Measurements from ENCODE around the gene NLE1. TPM values are rescaled to one million over a fixed set of nuclear protein-coding genes. Genes with fewer than 3 reads are reported as not detected.

NLE1 gene
- total and polyA plus RNA-seq, 2 donors (not counting 1 experiment from before 2014, with no cell fraction given), result 16.5 to 17.5 TPM

GRCh38 chr17:35176897-35177296 lies 34.8 kb upstream of the NLE1 start:
- Histone ChIP-seq H3K4me1 (ENCODE audit: control insufficient read depth in 2 of 2, insufficient read depth in 2 of 2, low read length in 2 of 2) (no peaks in the 10 kb centered on the region), H3K27me3 (replicated peaks in 1 of 4; ENCODE audit: control extremely low read depth in 1 of 4, control insufficient read depth in 3 of 4, insufficient read depth in 4 of 4, low read length in 3 of 4) (no peaks in the 10 kb centered on the region), H4K20me1 (ENCODE audit: control insufficient read depth, insufficient read depth, low read length, poor library complexity, severe bottlenecking) (no peaks in the 10 kb centered on the region), H3K4me3 (ENCODE audit: control extremely low read depth in 1 of 5, extremely low read depth in 1 of 5, insufficient read depth in 1 of 5, low read depth in 2 of 5, low read length in 4 of 5) (no peak overlapping the region), H2AFZ (ENCODE audit: insufficient read depth, low read depth, low read length, poor library complexity, severe bottlenecking) (no peak overlapping the region), H3K9ac (ENCODE audit: low read length) (no peak overlapping the region), H3K36me3 (replicated peaks in 1 of 2; ENCODE audit: control extremely low read depth in 1 of 2, control insufficient read depth in 1 of 2, extremely low read depth in 1 of 2, insufficient read depth in 2 of 2, low read length in 1 of 2) (no peaks in the 10 kb centered on the region), H3K27ac (ENCODE audit: low read length in 2 of 2) (no peak overlapping the region), H3K9me3 (ENCODE audit: control extremely low read depth in 1 of 3, control insufficient read depth in 2 of 3, insufficient read depth in 1 of 3, low read length in 2 of 3) (no peaks in the 10 kb centered on the region), H3K79me2 (ENCODE audit: control insufficient read depth, insufficient read depth, low read length) (no peaks in the 10 kb centered on the region), H3K4me2 (replicated peaks; ENCODE audit: low read depth, low read length, poor library complexity, severe bottlenecking) (no peak overlapping the region)
- H3K9me3 Mint-ChIP-seq (ENCODE audit: insufficient read depth), result no peaks in the 10 kb centered on the region
- intact Hi-C loops (cut with micrococcal nuclease), result no loop called here
- TF ChIP-seq, protein P1, sequence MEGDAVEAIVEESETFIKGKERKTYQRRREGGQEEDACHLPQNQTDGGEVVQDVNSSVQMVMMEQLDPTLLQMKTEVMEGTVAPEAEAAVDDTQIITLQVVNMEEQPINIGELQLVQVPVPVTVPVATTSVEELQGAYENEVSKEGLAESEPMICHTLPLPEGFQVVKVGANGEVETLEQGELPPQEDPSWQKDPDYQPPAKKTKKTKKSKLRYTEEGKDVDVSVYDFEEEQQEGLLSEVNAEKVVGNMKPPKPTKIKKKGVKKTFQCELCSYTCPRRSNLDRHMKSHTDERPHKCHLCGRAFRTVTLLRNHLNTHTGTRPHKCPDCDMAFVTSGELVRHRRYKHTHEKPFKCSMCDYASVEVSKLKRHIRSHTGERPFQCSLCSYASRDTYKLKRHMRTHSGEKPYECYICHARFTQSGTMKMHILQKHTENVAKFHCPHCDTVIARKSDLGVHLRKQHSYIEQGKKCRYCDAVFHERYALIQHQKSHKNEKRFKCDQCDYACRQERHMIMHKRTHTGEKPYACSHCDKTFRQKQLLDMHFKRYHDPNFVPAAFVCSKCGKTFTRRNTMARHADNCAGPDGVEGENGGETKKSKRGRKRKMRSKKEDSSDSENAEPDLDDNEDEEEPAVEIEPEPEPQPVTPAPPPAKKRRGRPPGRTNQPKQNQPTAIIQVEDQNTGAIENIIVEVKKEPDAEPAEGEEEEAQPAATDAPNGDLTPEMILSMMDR (IDR thresholded peaks at IDR 0.05), result no peak
- no peak for TF ChIP-seq EZH2 (IDR thresholded peaks at IDR 0.05; ENCODE audit: borderline replicate concordance, insufficient read depth, low read depth, low read length, poor library complexity, severe bottlenecking)
- no peak overlapping the region for H3K4me3 Mint-ChIP-seq
- ChIA-PET POLR2A (no interaction called here), CTCF (no interaction called here)
- H3K27ac Mint-ChIP-seq, result no peak overlapping the region
- peaks cover 22% of the 10 kb centered on the region for H3K27me3 Mint-ChIP-seq
- DNase-seq (no peak), ATAC-seq (ENCODE audit: low read depth) (no peak)
- WGBS (ENCODE audit: insufficient coverage), result 91% methylated on average over 8 of the region's 8 CpGs
- no peaks in the 10 kb centered on the region for H3K4me1 Mint-ChIP-seq

GRCh38 chr17:35175638-35176415 lies 33.7 kb upstream of the NLE1 start:
- H2AFZ ChIP-seq (ENCODE audit: insufficient read depth, low read depth, low read length, poor library complexity, severe bottlenecking), result no peak overlapping the region
- DNase-seq, result no peak
- H3K36me3 ChIP-seq (replicated peaks in 1 of 2; ENCODE audit: control extremely low read depth in 1 of 2, control insufficient read depth in 1 of 2, extremely low read depth in 1 of 2, insufficient read depth in 2 of 2, low read length in 1 of 2), result no peaks in the 10 kb centered on the region
- H3K79me2 ChIP-seq (ENCODE audit: control insufficient read depth, insufficient read depth, low read length), result no peaks in the 10 kb centered on the region
- no peaks in the 10 kb centered on the region for H3K4me1 ChIP-seq (ENCODE audit: control insufficient read depth in 2 of 2, insufficient read depth in 2 of 2, low read length in 2 of 2)
- intact Hi-C loops (cut with micrococcal nuclease), result no loop called here
- POLR2A ChIA-PET, result no interaction called here
- no peaks in the 10 kb centered on the region for H3K9me3 ChIP-seq (ENCODE audit: control extremely low read depth in 1 of 3, control insufficient read depth in 2 of 3, insufficient read depth in 1 of 3, low read length in 2 of 3)
- H3K27me3 ChIP-seq (replicated peaks in 1 of 4; ENCODE audit: control extremely low read depth in 1 of 4, control insufficient read depth in 3 of 4, insufficient read depth in 4 of 4, low read length in 3 of 4), result peaks cover 0 to 5% (median 0%) of the 10 kb centered on the region in 4 experiments
- Mint-ChIP-seq H3K27me3 (peaks cover 22% of the 10 kb centered on the region), H3K4me3 (no peak overlapping the region), H3K9me3 (ENCODE audit: insufficient read depth) (no peaks in the 10 kb centered on the region), H3K27ac (no peak overlapping the region), H3K4me1 (no peaks in the 10 kb centered on the region)
- H3K4me3 ChIP-seq (ENCODE audit: control extremely low read depth in 1 of 5, extremely low read depth in 1 of 5, insufficient read depth in 1 of 5, low read depth in 2 of 5, low read length in 4 of 5), result no peak overlapping the region
- 91% methylated on average over 5 of the region's 9 CpGs for WGBS (ENCODE audit: insufficient coverage)
- no peak overlapping the region for H3K27ac ChIP-seq (ENCODE audit: low read length in 2 of 2)
- no peak for ATAC-seq (ENCODE audit: low read depth)
- no peak overlapping the region for H3K9ac ChIP-seq (ENCODE audit: low read length)
- H3K4me2 ChIP-seq (replicated peaks; ENCODE audit: low read depth, low read length, poor library complexity, severe bottlenecking), result no peak overlapping the region
- CTCF ChIA-PET, result interaction anchor here (1.1 kb wide), 1 partner anchor 358 kb away, joined by 3 read pairs; no protein-coding TSS in a partner anchor
- TF ChIP-seq EZH2 (IDR thresholded peaks at IDR 0.05; ENCODE audit: borderline replicate concordance, insufficient read depth, low read depth, low read length, poor library complexity, severe bottlenecking), result no peak
- TF ChIP-seq, protein P1 (IDR thresholded peaks at IDR 0.05), result no peak
- no peaks in the 10 kb centered on the region for H4K20me1 ChIP-seq (ENCODE audit: control insufficient read depth, insufficient read depth, low read length, poor library complexity, severe bottlenecking)

Measured in B cell (primary cell).